IMR-90 (cell line): ENCODE measurements around the gene CHST10. TPM values are rescaled to one million over a fixed set of nuclear protein-coding genes. Genes with fewer than 3 reads are reported as not detected.

Experiments used
- microRNA-seq, 2 experiments: library from miRNA; stranded (forward) in 1 of 2; unstranded in 1 of 2; fragments of 10-50 nt in 1 of 2; fragments of <30 nt in 1 of 2; gene quantifications in 1 of 2; microRNA quantifications in 1 of 2; one replicate each; pipeline versions ENCODE3 to v1.1.0; 2013 to 2020; ENCODE audit not compliant: insufficient read depth in 1 of 2, insufficient read length in 1 of 2, unreplicated experiment in 1 of 2
- polyA plus RNA-seq, 3 experiments: library from polyadenylated mRNA; depleted of rRNA; stranded (reverse); fragments of >200 nt; gene quantifications; 2 replicates each; pipeline ENCODE4 v1.2.3, GENCODE V29; 2012; ENCODE audit warnings: low replicate concordance in 1 of 3
- small RNA-seq, 5 experiments: library from RNA; depleted of rRNA; stranded (forward); fragments of <200 nt; gene quantifications; one replicate each; pipeline ENCODE3, GENCODE V24; 2012
- total RNA-seq: library from RNA; depleted of rRNA; stranded (reverse); fragments of >200 nt; gene quantifications from 2 replicates; pipeline ENCODE4 v1.2.3, GENCODE V29; 2012; rRNA removed

The CHST10 gene
- total and polyA plus RNA-seq, 2 of the 4 experiments (the other 2 are of a cell fraction) = 6.9 to 8.6 TPM

Small RNA genes within 50 kb of the gene (microRNA-seq; reads per million reads assigned to microRNA genes)
- gene AC012493.2 (ENCODE audit: insufficient read depth, insufficient read length) (not detected), gene AC012493.3 (ENCODE audit: insufficient read depth, insufficient read length) (not detected)

Small RNA genes within 50 kb of the gene (small RNA-seq; reads per million reads assigned to genes)
- 0 reads per million in 5 experiments for gene AC012493.2
- 0 reads per million in 5 experiments for gene AC012493.3

Other genes with a start within 250 kb of the CHST10 start
- gene LONRF2, start 95.2 kb downstream of the CHST10 start, total RNA-seq = 0.54 and 0.83 TPM in 2 replicates
- 0.19 TPM in 2 replicates for gene LONRF2, start 95.2 kb downstream of the CHST10 start, polyA plus RNA-seq (2012; rRNA removed)
- gene NMS, start 52.8 kb upstream of the CHST10 start, total RNA-seq = not detected in 2 replicates
- gene NMS, start 52.8 kb upstream of the CHST10 start, polyA plus RNA-seq (2012; rRNA removed) = not detected in 2 replicates
- 9.5 and 22.8 TPM in 2 replicates for gene PDCL3, start 145.3 kb upstream of the CHST10 start, total RNA-seq
- 23.3 and 26.4 TPM in 2 replicates for gene PDCL3, start 145.3 kb upstream of the CHST10 start, polyA plus RNA-seq (2012; rRNA removed)